ENCODE results near the gene CYP2U1.
A peak's percentile ranks its signal among the peaks of the same experiment; 100 is the strongest.
"Not testable (repeated sequence)": the region's sequence is repeated elsewhere in the genome, so short reads cannot be mapped to it uniquely, and the experiment has no call there.

The CYP2U1 gene

GRCh38 chr4:107930821-107931774 is at the start of gene CYP2U1:
Gene CYP2U1 (plus strand): TSS chr4:107931549. CDS start chr4:107931644, 95 bp downstream.
- peak within 1 kb of the TSS; percentile 50 for H3K4me3 ChIP-seq (ENCODE audit: low read depth, low read length)

- no peak overlapping the region for H3K4me3 ChIP-seq (ENCODE audit: low read depth, low read length)
These were observed 45.5 kb upstream of the CYP2U1 start for GRCh38 chr4:107885865-107886264.

- H3K4me3 ChIP-seq (ENCODE audit: low read depth, low read length): no peak overlapping the region
These were observed 43.1 kb upstream of the CYP2U1 start for GRCh38 chr4:107888237-107888636.

GRCh38 chr4:107890779-107891178 is 40.6 kb upstream of the CYP2U1 start:
- no peak overlapping the region for H3K4me3 ChIP-seq (ENCODE audit: low read depth, low read length)

- no peak overlapping the region for H3K4me3 ChIP-seq (ENCODE audit: low read depth, low read length)
These were observed 40.0 kb upstream of the CYP2U1 start for GRCh38 chr4:107891299-107891698.

- no peak overlapping the region for H3K4me3 ChIP-seq (ENCODE audit: low read depth, low read length)
These were observed 37.9 kb upstream of the CYP2U1 start for GRCh38 chr4:107893171-107894137.

GRCh38 chr4:107894138-107894603 is 37.2 kb upstream of the CYP2U1 start:
- H3K4me3 ChIP-seq (ENCODE audit: low read depth, low read length): no peak overlapping the region

GRCh38 chr4:107896158-107896645 is 35.1 kb upstream of the CYP2U1 start:
- no peak overlapping the region for H3K4me3 ChIP-seq (ENCODE audit: low read depth, low read length)

GRCh38 chr4:107896646-107897045 is 34.7 kb upstream of the CYP2U1 start:
- H3K4me3 ChIP-seq (ENCODE audit: low read depth, low read length): no peak overlapping the region

GRCh38 chr4:107897823-107898222 is 33.5 kb upstream of the CYP2U1 start:
- H3K4me3 ChIP-seq (ENCODE audit: low read depth, low read length): no peak overlapping the region

- H3K4me3 ChIP-seq (ENCODE audit: low read depth, low read length): no peak overlapping the region
These were observed 31.3 kb upstream of the CYP2U1 start for GRCh38 chr4:107900067-107900466.

- no peak overlapping the region for H3K4me3 ChIP-seq (ENCODE audit: low read depth, low read length)
These were observed 30.8 kb upstream of the CYP2U1 start for GRCh38 chr4:107900508-107900907.

- no peak overlapping the region for H3K4me3 ChIP-seq (ENCODE audit: low read depth, low read length)
These were observed 30.0 kb upstream of the CYP2U1 start for GRCh38 chr4:107901213-107901934.

GRCh38 chr4:107902715-107903114 is 28.6 kb upstream of the CYP2U1 start:
- no peak overlapping the region for H3K4me3 ChIP-seq (ENCODE audit: low read depth, low read length)

GRCh38 chr4:107905082-107905481 is 26.3 kb upstream of the CYP2U1 start:
- H3K4me3 ChIP-seq (ENCODE audit: low read depth, low read length): not testable (repeated sequence)

GRCh38 chr4:107906458-107907100 is 24.8 kb upstream of the CYP2U1 start:
- H3K4me3 ChIP-seq (ENCODE audit: low read depth, low read length): no peak overlapping the region

- no peak overlapping the region for H3K4me3 ChIP-seq (ENCODE audit: low read depth, low read length)
These were observed 23.0 kb upstream of the CYP2U1 start for GRCh38 chr4:107908377-107908776.

- no peak overlapping the region for H3K4me3 ChIP-seq (ENCODE audit: low read depth, low read length)
These were observed 18.0 kb upstream of the CYP2U1 start for GRCh38 chr4:107913283-107913899.

GRCh38 chr4:107915220-107915619 is 16.1 kb upstream of the CYP2U1 start:
- no peak overlapping the region for H3K4me3 ChIP-seq (ENCODE audit: low read depth, low read length)

GRCh38 chr4:107916623-107917022 is 14.7 kb upstream of the CYP2U1 start:
- no peak overlapping the region for H3K4me3 ChIP-seq (ENCODE audit: low read depth, low read length)

Measured in iPS-11a (cell line).